K562 (cell line): Measurements from ENCODE around the gene NME4. TPM values are rescaled to one million over a fixed set of nuclear protein-coding genes. Genes with fewer than 3 reads are reported as not detected.

Source experiments
- CBFA2T2 ChIP-seq: fragments of 450-650 bp; conservative IDR thresholded peaks from 2 replicates; pipeline ENCODE4 v1.6.1; 2017; ENCODE audit warnings: mild to moderate bottlenecking
- CBFA2T3 ChIP-seq: fragments of 450-650 bp; IDR thresholded peaks from 2 replicates; pipeline ENCODE4 v1.6.1; 2017
- CXXC5 ChIP-seq: fragments of 250-450 bp; sonication (Bioruptor Pico); IDR thresholded peaks from 2 replicates; pipeline ENCODE4 v1.8.0; 2022; ENCODE audit warnings: inconsistent platforms, mild to moderate bottlenecking, moderate library complexity
- ESRRA ChIP-seq: fragments of 450-650 bp; IDR thresholded peaks from 2 replicates; pipeline ENCODE4 v1.6.1; 2014; ENCODE audit warnings: low read depth, mild to moderate bottlenecking, moderate library complexity, borderline replicate concordance
- KDM1A ChIP-seq, 2 experiments: fragments of 450-650 bp; IDR thresholded peaks; 2 replicates each; pipeline ENCODE4 v1.6.1; 2016; ENCODE audit warnings: mild to moderate bottlenecking in 2 of 2
- SMAD4 ChIP-seq: fragments of 250-450 bp; sonication (Bioruptor Pico); conservative IDR thresholded peaks from 2 replicates; pipeline ENCODE4 v1.8.0; 2021; ENCODE audit warnings: inconsistent platforms, mild to moderate bottlenecking, moderate library complexity
- SMARCA4 ChIP-seq: fragments of 450-650 bp; IDR thresholded peaks from 2 replicates; pipeline ENCODE4 v1.6.1; 2016
- STAT5A ChIP-seq: IDR thresholded peaks from 2 replicates; pipeline ENCODE4 v1.6.1; 2012; ENCODE audit warnings: low read length, inconsistent platforms, borderline replicate concordance
- TEAD1 ChIP-seq, 2 experiments: fragments of 450-650 bp in 1 of 2; sonication (generic) in 1 of 2; formaldehyde crosslinking; IDR thresholded peaks; 2 replicates each; pipeline versions ENCODE4 v1.4.0 to v1.8.0; 2020 to 2022; ENCODE audit warnings: mild to moderate bottlenecking in 2 of 2, missing genetic modification reagents in 1 of 2
- ZBTB17 ChIP-seq: fragments of 450-650 bp; formaldehyde crosslinking; IDR thresholded peaks from 2 replicates; pipeline ENCODE4 v1.4.0; 2020; ENCODE audit warnings: mild to moderate bottlenecking
- ZNF384 ChIP-seq: IDR thresholded peaks from 2 replicates; pipeline ENCODE4 v1.6.1; 2012; ENCODE audit warnings: low read depth, low read length, improper control_type of control experiment
- polyA plus RNA-seq, 8 experiments: library from polyadenylated mRNA; depleted of rRNA in 4 of 8; stranded (reverse) in 5 of 8; unstranded in 3 of 8; fragments of >200 nt; fragmentation: Nextera tagmentation in 2 of 8; fragmentation: Illumina TruSeq in 1 of 8; extraction: Ambion mirVana in 2 of 8; extraction: Trizol in 1 of 8; gene quantifications; 2 replicates each; pipeline versions ENCODE4 v1.2.1 to v1.2.3, GENCODE V29; 2011 to 2014; ENCODE audit warnings: inconsistent platforms in 1 of 8, missing spikeins in 1 of 8
- total RNA-seq, 7 experiments: library from RNA; depleted of rRNA in 6 of 7; stranded (reverse); fragments of >200 nt in 6 of 7; fragmentation: Illumina TruSeq in 2 of 7; extraction: Trizol in 2 of 7; gene quantifications; 2 replicates each; pipeline versions ENCODE4 v1.2.1 to v1.2.3, GENCODE V29; 2011 to 2021; ENCODE audit warnings: low replicate concordance in 1 of 7
- TF ChIP-seq, protein P1 (sequence below): sonication (generic); formaldehyde crosslinking; IDR thresholded peaks from 2 replicates; pipeline ENCODE4 v1.8.1; 2023; ENCODE audit warnings: mild to moderate bottlenecking, missing genetic modification reagents
- TF ChIP-seq, protein P2 (sequence below): fragments of 200-800 bp; sonication (Bioruptor generic); IDR thresholded peaks from 2 replicates; pipeline ENCODE4 v1.6.1; 2017; ENCODE audit warnings: missing genetic modification characterization, missing compliant biosample characterization
- TF ChIP-seq, protein P3 (sequence below): sonication (generic); formaldehyde crosslinking; IDR thresholded peaks from 2 replicates; pipeline ENCODE4 v1.8.1; 2023; ENCODE audit warnings: mild to moderate bottlenecking, missing genetic modification reagents, moderate library complexity
- TF ChIP-seq, protein P4 (sequence below), 2 experiments: fragments of 450-650 bp; IDR thresholded peaks; 2 replicates each; pipeline ENCODE4 v1.6.1; 2018; ENCODE audit warnings: mild to moderate bottlenecking in 2 of 2, low read depth in 1 of 2; ENCODE audit not compliant: partially characterized antibody in 2 of 2

NME4 gene
- total and polyA plus RNA-seq, 9 of the 15 experiments (the other 6 are each of a cell fraction or from before 2014, with no cell fraction given) = 15.4 to 264 (median 139) TPM

DNA sequence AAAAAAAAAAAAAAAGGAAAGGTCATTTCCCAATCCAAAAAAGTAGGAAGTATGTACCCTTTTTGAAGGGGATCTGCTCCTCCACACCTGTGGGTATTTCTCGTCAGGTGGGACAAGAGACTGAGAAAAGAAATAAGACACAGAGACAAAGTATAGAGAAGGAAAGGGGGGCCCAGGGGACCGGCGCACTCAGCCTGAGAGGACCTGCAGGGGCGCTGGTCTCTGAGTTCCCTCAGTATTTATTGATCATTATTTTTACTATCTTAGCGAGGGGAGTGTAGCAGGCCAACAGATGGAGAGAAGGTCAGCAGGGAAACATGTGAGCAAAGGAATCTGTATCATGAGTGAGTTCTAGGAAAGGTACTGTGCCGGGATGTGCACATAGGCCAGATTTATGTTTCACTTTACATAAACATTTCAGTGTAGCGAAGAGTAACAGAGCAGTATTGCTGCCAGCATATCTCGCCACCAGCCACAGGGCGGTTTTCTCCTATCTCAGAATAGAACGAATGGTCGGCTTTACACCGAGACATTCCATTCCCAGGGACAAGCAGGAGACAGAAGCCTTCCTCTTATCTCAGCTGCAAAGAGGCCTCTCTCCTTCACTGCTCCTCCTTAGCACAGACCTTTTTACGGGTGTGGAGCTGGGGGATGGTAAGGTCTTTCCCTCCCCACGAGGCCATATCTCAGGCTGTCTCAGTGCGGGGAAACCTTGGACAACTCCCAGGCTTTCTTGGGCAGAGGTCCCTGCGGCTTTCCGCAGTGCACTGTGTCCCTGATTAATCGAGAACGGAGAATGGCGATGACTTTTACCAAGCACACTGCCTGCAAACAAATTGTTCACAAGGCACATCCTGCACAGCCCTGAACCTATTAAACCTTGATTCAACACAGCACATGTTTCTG is 9.0 kb upstream of the NME4 start (continued):
- peak; percentile 47; the same call in 1 of the 2 replicates for TF ChIP-seq STAT5A
- TF ChIP-seq KDM1A (IDR thresholded peaks at IDR 0.05) = peak; percentile 73 to 80
- TF ChIP-seq, protein P1, sequence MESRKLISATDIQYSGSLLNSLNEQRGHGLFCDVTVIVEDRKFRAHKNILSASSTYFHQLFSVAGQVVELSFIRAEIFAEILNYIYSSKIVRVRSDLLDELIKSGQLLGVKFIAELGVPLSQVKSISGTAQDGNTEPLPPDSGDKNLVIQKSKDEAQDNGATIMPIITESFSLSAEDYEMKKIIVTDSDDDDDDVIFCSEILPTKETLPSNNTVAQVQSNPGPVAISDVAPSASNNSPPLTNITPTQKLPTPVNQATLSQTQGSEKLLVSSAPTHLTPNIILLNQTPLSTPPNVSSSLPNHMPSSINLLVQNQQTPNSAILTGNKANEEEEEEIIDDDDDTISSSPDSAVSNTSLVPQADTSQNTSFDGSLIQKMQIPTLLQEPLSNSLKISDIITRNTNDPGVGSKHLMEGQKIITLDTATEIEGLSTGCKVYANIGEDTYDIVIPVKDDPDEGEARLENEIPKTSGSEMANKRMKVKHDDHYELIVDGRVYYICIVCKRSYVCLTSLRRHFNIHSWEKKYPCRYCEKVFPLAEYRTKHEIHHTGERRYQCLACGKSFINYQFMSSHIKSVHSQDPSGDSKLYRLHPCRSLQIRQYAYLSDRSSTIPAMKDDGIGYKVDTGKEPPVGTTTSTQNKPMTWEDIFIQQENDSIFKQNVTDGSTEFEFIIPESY (CRISPR knock-in tag) = peak; percentile 34; the same call in 1 of the 2 replicates
- peak; percentile 69 for TF ChIP-seq CBFA2T2
- TF ChIP-seq SMARCA4 = peak; percentile 52; the same call in 1 of the 2 replicates
- TF ChIP-seq ZBTB17 (CRISPR knock-in tag) = 0 out of 2 replicates have a peak, but pooled peaks have one; percentile 53
- peak; percentile 81 for TF ChIP-seq CBFA2T3
- TF ChIP-seq, protein P2, sequence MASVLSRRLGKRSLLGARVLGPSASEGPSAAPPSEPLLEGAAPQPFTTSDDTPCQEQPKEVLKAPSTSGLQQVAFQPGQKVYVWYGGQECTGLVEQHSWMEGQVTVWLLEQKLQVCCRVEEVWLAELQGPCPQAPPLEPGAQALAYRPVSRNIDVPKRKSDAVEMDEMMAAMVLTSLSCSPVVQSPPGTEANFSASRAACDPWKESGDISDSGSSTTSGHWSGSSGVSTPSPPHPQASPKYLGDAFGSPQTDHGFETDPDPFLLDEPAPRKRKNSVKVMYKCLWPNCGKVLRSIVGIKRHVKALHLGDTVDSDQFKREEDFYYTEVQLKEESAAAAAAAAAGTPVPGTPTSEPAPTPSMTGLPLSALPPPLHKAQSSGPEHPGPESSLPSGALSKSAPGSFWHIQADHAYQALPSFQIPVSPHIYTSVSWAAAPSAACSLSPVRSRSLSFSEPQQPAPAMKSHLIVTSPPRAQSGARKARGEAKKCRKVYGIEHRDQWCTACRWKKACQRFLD = 0 out of 2 replicates have a peak, but pooled peaks have one; percentile 11
- 0 out of 2 replicates have a peak, but pooled peaks have one; percentile 19 for TF ChIP-seq ZNF384
- TF ChIP-seq SMAD4 (CRISPR knock-in tag) = peak; percentile 50; the same call in 1 of the 2 replicates
- peak; percentile 48 for TF ChIP-seq CXXC5 (CRISPR knock-in tag)
- peak; percentile 28; the same call in 1 of the 2 replicates for TF ChIP-seq ESRRA
- TF ChIP-seq, protein P3, sequence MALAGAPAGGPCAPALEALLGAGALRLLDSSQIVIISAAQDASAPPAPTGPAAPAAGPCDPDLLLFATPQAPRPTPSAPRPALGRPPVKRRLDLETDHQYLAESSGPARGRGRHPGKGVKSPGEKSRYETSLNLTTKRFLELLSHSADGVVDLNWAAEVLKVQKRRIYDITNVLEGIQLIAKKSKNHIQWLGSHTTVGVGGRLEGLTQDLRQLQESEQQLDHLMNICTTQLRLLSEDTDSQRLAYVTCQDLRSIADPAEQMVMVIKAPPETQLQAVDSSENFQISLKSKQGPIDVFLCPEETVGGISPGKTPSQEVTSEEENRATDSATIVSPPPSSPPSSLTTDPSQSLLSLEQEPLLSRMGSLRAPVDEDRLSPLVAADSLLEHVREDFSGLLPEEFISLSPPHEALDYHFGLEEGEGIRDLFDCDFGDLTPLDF = 0 out of 2 replicates have a peak, but pooled peaks have one; percentile 22
- TF ChIP-seq TEAD1 (CRISPR knock-in tag; IDR thresholded peaks at IDR 0.05) = peak in 1 of 2 experiments; percentile 47; a peak in 1 of 4 replicates
- TF ChIP-seq, protein P4, sequence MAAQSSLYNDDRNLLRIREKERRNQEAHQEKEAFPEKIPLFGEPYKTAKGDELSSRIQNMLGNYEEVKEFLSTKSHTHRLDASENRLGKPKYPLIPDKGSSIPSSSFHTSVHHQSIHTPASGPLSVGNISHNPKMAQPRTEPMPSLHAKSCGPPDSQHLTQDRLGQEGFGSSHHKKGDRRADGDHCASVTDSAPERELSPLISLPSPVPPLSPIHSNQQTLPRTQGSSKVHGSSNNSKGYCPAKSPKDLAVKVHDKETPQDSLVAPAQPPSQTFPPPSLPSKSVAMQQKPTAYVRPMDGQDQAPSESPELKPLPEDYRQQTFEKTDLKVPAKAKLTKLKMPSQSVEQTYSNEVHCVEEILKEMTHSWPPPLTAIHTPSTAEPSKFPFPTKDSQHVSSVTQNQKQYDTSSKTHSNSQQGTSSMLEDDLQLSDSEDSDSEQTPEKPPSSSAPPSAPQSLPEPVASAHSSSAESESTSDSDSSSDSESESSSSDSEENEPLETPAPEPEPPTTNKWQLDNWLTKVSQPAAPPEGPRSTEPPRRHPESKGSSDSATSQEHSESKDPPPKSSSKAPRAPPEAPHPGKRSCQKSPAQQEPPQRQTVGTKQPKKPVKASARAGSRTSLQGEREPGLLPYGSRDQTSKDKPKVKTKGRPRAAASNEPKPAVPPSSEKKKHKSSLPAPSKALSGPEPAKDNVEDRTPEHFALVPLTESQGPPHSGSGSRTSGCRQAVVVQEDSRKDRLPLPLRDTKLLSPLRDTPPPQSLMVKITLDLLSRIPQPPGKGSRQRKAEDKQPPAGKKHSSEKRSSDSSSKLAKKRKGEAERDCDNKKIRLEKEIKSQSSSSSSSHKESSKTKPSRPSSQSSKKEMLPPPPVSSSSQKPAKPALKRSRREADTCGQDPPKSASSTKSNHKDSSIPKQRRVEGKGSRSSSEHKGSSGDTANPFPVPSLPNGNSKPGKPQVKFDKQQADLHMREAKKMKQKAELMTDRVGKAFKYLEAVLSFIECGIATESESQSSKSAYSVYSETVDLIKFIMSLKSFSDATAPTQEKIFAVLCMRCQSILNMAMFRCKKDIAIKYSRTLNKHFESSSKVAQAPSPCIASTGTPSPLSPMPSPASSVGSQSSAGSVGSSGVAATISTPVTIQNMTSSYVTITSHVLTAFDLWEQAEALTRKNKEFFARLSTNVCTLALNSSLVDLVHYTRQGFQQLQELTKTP (IDR thresholded peaks at IDR 0.05; ENCODE audit: low read depth in 1 of 2, partially characterized antibody in 2 of 2) = peak in 1 of 2 experiments; percentile 19
